ENCODE measurements around the gene SP110. TPM values are rescaled to one million over a fixed set of nuclear protein-coding genes. Genes with fewer than 3 reads are reported as not detected.
A peak's percentile ranks its signal among the peaks of the same experiment; 100 is the strongest.
"Not testable (repeated sequence)": the region's sequence is repeated elsewhere in the genome, so short reads cannot be mapped to it uniquely, and the experiment has no call there.

SP110 gene
- total RNA-seq (2014; rRNA removed; shearing (Covaris generic)) = 13.5 and 19.7 TPM in 2 replicates

GRCh38 chr2:230219419-230220331 lies at the start of gene SP110:
SP110 (minus strand) TSS chr2:230219984; CDS start chr2:230216927, 3,057 bp downstream.
- DNase-seq (ENCODE audit: low read depth) = peak; percentile 96

GRCh38 chr2:230268606-230269243 lies 48.9 kb upstream of the SP110 start:
- no peak for DNase-seq (ENCODE audit: low read depth)

GRCh38 chr2:230267556-230267955 lies 47.8 kb upstream of the SP110 start:
- no peak for DNase-seq (ENCODE audit: low read depth)

GRCh38 chr2:230267059-230267458 lies 47.3 kb upstream of the SP110 start:
- no peak for DNase-seq (ENCODE audit: low read depth)

- DNase-seq (ENCODE audit: low read depth) = no peak
These were observed 46.9 kb upstream of the SP110 start for GRCh38 chr2:230266638-230267037.

GRCh38 chr2:230264945-230265344 lies 45.2 kb upstream of the SP110 start:
- DNase-seq (ENCODE audit: low read depth) = not testable (repeated sequence)

GRCh38 chr2:230262246-230262645 lies 42.5 kb upstream of the SP110 start:
- DNase-seq (ENCODE audit: low read depth) = no peak

- DNase-seq (ENCODE audit: low read depth) = no peak
These were observed 38.7 kb upstream of the SP110 start for GRCh38 chr2:230258483-230258882.

GRCh38 chr2:230256733-230257332 lies 37.0 kb upstream of the SP110 start:
- DNase-seq (ENCODE audit: low read depth) = no peak

GRCh38 chr2:230254152-230254881 lies 34.5 kb upstream of the SP110 start:
- DNase-seq (ENCODE audit: low read depth) = no peak

GRCh38 chr2:230250231-230250630 lies 30.4 kb upstream of the SP110 start:
- DNase-seq (ENCODE audit: low read depth) = no peak

GRCh38 chr2:230246206-230246605 lies 26.4 kb upstream of the SP110 start:
- DNase-seq (ENCODE audit: low read depth) = no peak

- peak; percentile 32 for DNase-seq (ENCODE audit: low read depth)
These were observed 24.4 kb upstream of the SP110 start for GRCh38 chr2:230244211-230244610.

GRCh38 chr2:230234845-230235244 lies 15.1 kb upstream of the SP110 start:
- no peak for DNase-seq (ENCODE audit: low read depth)

GRCh38 chr2:230234122-230234722 lies 14.4 kb upstream of the SP110 start:
- DNase-seq (ENCODE audit: low read depth) = no peak

- no peak for DNase-seq (ENCODE audit: low read depth)
These were observed 11.5 kb upstream of the SP110 start for GRCh38 chr2:230231251-230231650.

- no peak for DNase-seq (ENCODE audit: low read depth)
These were observed 10.9 kb upstream of the SP110 start for GRCh38 chr2:230230496-230231200.

- peak; percentile 55 for DNase-seq (ENCODE audit: low read depth)
These were observed 10.3 kb upstream of the SP110 start for GRCh38 chr2:230230087-230230486.

GRCh38 chr2:230227216-230227615 lies 7.4 kb upstream of the SP110 start:
- DNase-seq (ENCODE audit: low read depth) = no peak

- DNase-seq (ENCODE audit: low read depth) = no peak
These were observed 6.3 kb upstream of the SP110 start for GRCh38 chr2:230226051-230226551.

- DNase-seq (ENCODE audit: low read depth) = no peak
These were observed 5.7 kb upstream of the SP110 start, which contains the start of gene SP140 for GRCh38 chr2:230225486-230225885. SP140 (plus strand) TSS chr2:230225736; CDS start chr2:230225845, 109 bp downstream.

Measured in RPMI7951 (cell line).